ENCODE results near the gene TTYH3. TPM values are rescaled to one million over a fixed set of nuclear protein-coding genes. Genes with fewer than 3 reads are reported as not detected.

Gene TTYH3
- total RNA-seq, 1 experiment from 2014 or later: 278 TPM

DNA sequence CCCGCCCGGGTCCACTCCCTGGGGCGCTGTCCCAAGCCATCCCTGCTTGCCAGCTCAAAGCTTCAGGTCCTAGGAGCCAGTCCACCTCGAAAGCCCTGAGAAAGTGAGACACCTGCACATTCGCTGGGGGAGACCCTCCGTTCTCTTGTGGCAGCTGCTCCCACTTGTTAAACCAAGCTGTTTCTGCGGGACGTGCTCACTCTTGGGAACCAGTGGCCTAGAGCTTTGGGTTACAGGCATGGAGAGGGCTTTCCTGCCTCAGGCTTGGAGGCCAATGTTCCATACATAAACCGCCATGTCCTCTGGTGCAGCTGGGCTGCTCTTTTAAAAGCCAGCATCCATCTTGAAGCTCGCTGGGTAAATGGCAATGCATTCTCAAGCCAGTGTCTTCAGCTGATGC lies 19.9 kb upstream of the TTYH3 start:
- ATAC-seq (no peak), DNase-seq (ENCODE audit: low read depth, low spot score) (no peak)
- intact Hi-C loops (cut with micrococcal nuclease; ENCODE audit: unreplicated experiment) (no loop called here), in situ Hi-C loops (cut with HindIII; ENCODE audit: low pct_unique_long_range_greater_than_20kb, low sequenced_read_pairs) (no loop called here)
- H3K9me3 ChIP-seq (ENCODE audit: control insufficient read depth, insufficient read depth, low read depth, low read length): no peaks in the 10 kb centered on the region
- no peak for TF ChIP-seq SIN3A (IDR thresholded peaks at IDR 0.05; ENCODE audit: borderline replicate concordance, insufficient read depth, low read depth, low read length)
- TF ChIP-seq, protein P1, sequence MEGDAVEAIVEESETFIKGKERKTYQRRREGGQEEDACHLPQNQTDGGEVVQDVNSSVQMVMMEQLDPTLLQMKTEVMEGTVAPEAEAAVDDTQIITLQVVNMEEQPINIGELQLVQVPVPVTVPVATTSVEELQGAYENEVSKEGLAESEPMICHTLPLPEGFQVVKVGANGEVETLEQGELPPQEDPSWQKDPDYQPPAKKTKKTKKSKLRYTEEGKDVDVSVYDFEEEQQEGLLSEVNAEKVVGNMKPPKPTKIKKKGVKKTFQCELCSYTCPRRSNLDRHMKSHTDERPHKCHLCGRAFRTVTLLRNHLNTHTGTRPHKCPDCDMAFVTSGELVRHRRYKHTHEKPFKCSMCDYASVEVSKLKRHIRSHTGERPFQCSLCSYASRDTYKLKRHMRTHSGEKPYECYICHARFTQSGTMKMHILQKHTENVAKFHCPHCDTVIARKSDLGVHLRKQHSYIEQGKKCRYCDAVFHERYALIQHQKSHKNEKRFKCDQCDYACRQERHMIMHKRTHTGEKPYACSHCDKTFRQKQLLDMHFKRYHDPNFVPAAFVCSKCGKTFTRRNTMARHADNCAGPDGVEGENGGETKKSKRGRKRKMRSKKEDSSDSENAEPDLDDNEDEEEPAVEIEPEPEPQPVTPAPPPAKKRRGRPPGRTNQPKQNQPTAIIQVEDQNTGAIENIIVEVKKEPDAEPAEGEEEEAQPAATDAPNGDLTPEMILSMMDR (IDR thresholded peaks at IDR 0.05): no peak
- no peaks in the 10 kb centered on the region; the same call in 1 of the 2 replicates for H3K4me1 ChIP-seq (ENCODE audit: control insufficient read depth, insufficient read depth, low read length)
- H3K27ac ChIP-seq (ENCODE audit: low read length): no peak overlapping the region
- H3K36me3 ChIP-seq (ENCODE audit: control insufficient read depth, insufficient read depth, low read length): no peaks in the 10 kb centered on the region
- BruUV-seq (replicated peaks): no TSS peak
- ChIA-PET POLR2A (no interaction called here), CTCF (no interaction called here)
- H3K4me3 ChIP-seq (ENCODE audit: low read depth in 2 of 2, low read length in 2 of 2): no peak overlapping the region
- H3K27me3 ChIP-seq (ENCODE audit: control insufficient read depth, insufficient read depth, low read length): no peaks in the 10 kb centered on the region

DNA sequence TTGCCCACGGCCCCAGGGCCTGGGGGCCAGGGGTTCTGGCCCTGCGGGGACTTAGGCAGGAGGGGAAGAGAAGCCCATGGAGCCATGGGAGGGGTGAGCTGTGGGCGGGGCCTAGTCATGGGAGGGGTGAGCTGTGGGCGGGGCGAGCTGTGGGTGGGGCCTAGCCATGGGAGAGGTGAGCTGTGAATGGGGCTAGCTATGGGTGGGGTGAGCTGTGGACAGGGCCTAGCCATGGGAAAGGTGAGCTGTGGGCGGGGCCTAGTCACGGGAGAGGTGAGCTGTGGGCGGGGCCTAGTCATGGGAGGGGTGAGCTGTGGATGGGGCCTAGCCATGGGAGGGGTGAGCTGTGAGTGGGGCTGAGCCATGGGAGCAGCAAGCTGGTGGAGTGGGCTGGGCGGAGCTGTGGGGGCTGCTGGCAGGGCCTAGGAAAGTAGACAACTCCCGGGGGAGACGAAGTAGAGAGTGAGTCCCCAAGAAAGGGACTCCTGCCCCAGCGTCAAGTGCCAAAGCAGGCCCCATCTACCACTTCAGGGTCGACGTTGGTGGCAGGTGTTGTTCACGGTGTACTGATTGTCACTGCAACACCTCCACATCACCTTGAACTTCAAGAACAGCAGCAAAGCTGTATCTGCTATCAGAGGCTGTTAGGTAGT lies 19.2 kb upstream of the TTYH3 start:
- H3K27me3 ChIP-seq (ENCODE audit: control insufficient read depth, insufficient read depth, low read length): no peaks in the 10 kb centered on the region
- no peaks in the 10 kb centered on the region for H3K9me3 ChIP-seq (ENCODE audit: control insufficient read depth, insufficient read depth, low read depth, low read length)
- H3K36me3 ChIP-seq (ENCODE audit: control insufficient read depth, insufficient read depth, low read length): no peaks in the 10 kb centered on the region
- in situ Hi-C loops (cut with HindIII; ENCODE audit: low pct_unique_long_range_greater_than_20kb, low sequenced_read_pairs) (no loop called here), intact Hi-C loops (cut with micrococcal nuclease; ENCODE audit: unreplicated experiment) (no loop called here)
- TF ChIP-seq SIN3A (IDR thresholded peaks at IDR 0.05; ENCODE audit: borderline replicate concordance, insufficient read depth, low read depth, low read length): no peak
- TF ChIP-seq, protein P2, sequence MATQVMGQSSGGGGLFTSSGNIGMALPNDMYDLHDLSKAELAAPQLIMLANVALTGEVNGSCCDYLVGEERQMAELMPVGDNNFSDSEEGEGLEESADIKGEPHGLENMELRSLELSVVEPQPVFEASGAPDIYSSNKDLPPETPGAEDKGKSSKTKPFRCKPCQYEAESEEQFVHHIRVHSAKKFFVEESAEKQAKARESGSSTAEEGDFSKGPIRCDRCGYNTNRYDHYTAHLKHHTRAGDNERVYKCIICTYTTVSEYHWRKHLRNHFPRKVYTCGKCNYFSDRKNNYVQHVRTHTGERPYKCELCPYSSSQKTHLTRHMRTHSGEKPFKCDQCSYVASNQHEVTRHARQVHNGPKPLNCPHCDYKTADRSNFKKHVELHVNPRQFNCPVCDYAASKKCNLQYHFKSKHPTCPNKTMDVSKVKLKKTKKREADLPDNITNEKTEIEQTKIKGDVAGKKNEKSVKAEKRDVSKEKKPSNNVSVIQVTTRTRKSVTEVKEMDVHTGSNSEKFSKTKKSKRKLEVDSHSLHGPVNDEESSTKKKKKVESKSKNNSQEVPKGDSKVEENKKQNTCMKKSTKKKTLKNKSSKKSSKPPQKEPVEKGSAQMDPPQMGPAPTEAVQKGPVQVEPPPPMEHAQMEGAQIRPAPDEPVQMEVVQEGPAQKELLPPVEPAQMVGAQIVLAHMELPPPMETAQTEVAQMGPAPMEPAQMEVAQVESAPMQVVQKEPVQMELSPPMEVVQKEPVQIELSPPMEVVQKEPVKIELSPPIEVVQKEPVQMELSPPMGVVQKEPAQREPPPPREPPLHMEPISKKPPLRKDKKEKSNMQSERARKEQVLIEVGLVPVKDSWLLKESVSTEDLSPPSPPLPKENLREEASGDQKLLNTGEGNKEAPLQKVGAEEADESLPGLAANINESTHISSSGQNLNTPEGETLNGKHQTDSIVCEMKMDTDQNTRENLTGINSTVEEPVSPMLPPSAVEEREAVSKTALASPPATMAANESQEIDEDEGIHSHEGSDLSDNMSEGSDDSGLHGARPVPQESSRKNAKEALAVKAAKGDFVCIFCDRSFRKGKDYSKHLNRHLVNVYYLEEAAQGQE (IDR thresholded peaks at IDR 0.05; ENCODE audit: insufficient read depth in 1 of 2, low read depth in 2 of 2, low read length in 1 of 2): no peak
- no peak for TF ChIP-seq POLR2AphosphoS5 (IDR thresholded peaks at IDR 0.05; ENCODE audit: low read depth, low read length)
- TF ChIP-seq, protein P1 (IDR thresholded peaks at IDR 0.05): no peak
- TF ChIP-seq TCF7L2 (IDR thresholded peaks at IDR 0.05; ENCODE audit: low read depth, low read length): no peak
- ChIA-PET POLR2A (interaction anchor here (0.6 kb wide), 1 partner anchor 52 kb away, joined by 6 read pairs; no protein-coding TSS in a partner anchor), CTCF (interaction anchor here (0.7 kb wide), 1 partner anchor 84 kb away, joined by 3 read pairs; no protein-coding TSS in a partner anchor)
- no peak overlapping the region for H3K27ac ChIP-seq (ENCODE audit: low read length)
- no TSS peak for BruUV-seq (replicated peaks)
- DNase-seq (ENCODE audit: low read depth, low spot score): no peak
- no peak overlapping the region for H3K4me3 ChIP-seq (ENCODE audit: low read depth in 2 of 2, low read length in 2 of 2)
- ATAC-seq: peak; percentile 16
- no peaks in the 10 kb centered on the region; the same call in 1 of the 2 replicates for H3K4me1 ChIP-seq (ENCODE audit: control insufficient read depth, insufficient read depth, low read length)

All from Panc1 (cell line).